Liver (tissue), 9 donors: ENCODE results near the gene PPP1R13B. TPM values are rescaled to one million over a fixed set of nuclear protein-coding genes. Genes with fewer than 3 reads are reported as not detected.

ENCODE experiments used
- DNase-seq: peaks from one replicate; pipeline ENCODE4 v3.0.0-alpha.2; 2017; ENCODE audit warnings: low spot score
- H3K27ac ChIP-seq, 2 donors: one replicate each; pipeline ENCODE4 v1.7.0; 2013; ENCODE audit warnings: inconsistent platforms in 2 of 2, low read length in 2 of 2, control low read depth in 1 of 2, low read depth in 1 of 2, mild to moderate bottlenecking in 1 of 2
- H3K27me3 ChIP-seq, 4 donors: one replicate each; pipeline versions ENCODE4 v1.6.1 to v1.7.0; 2013; ENCODE audit warnings: low read length in 3 of 4, inconsistent platforms in 1 of 4, mild to moderate bottlenecking in 1 of 4, moderate library complexity in 1 of 4; ENCODE audit not compliant: control insufficient read depth in 4 of 4, insufficient read depth in 4 of 4
- H3K36me3 ChIP-seq, 4 donors: one replicate each; pipeline versions ENCODE4 v1.6.1 to v1.7.0; 2013; ENCODE audit warnings: low read length in 3 of 4, mild to moderate bottlenecking in 3 of 4, low read depth in 1 of 4, moderate library complexity in 1 of 4; ENCODE audit not compliant: control insufficient read depth in 4 of 4, insufficient read depth in 3 of 4
- H3K4me1 ChIP-seq, 4 donors: one replicate each; pipeline versions ENCODE4 v1.6.1 to v1.7.0; 2013; ENCODE audit warnings: low read length in 3 of 4, mild to moderate bottlenecking in 3 of 4, moderate library complexity in 1 of 4; ENCODE audit not compliant: control insufficient read depth in 4 of 4, insufficient read depth in 4 of 4
- H3K4me3 ChIP-seq, 3 donors: one replicate each; pipeline versions ENCODE4 v1.6.1 to v1.7.0; 2013; ENCODE audit warnings: low read length in 3 of 3, control low read depth in 1 of 3, low read depth in 1 of 3, mild to moderate bottlenecking in 1 of 3
- H3K9ac ChIP-seq, 2 donors: one replicate each; pipeline ENCODE4 v1.7.0; 2013; ENCODE audit warnings: low read length in 2 of 2, mild to moderate bottlenecking in 2 of 2, moderate library complexity in 2 of 2, control low read depth in 1 of 2, low read depth in 1 of 2
- H3K9me3 ChIP-seq, 4 donors: one replicate each; pipeline versions ENCODE4 v1.6.1 to v1.7.0; 2013; ENCODE audit warnings: low read length in 3 of 4; ENCODE audit not compliant: control insufficient read depth in 4 of 4
- CTCF ChIP-seq: fragments of 150-350 bp; IDR thresholded peaks from 2 replicates; pipeline ENCODE4 v1.5.1; 2017; ENCODE audit warnings: improper control_type of control experiment, low read depth, low read length; ENCODE audit not compliant: missing input control
- EGR1 ChIP-seq, 2 donors: IDR thresholded peaks; 2 replicates each; pipeline ENCODE4 v1.6.1; 2016 to 2018; ENCODE audit warnings: antibody characterized with exemption in 2 of 2, low read depth in 2 of 2
- FOXA1 ChIP-seq: IDR thresholded peaks from 2 replicates; pipeline ENCODE4 v1.6.1; 2016; ENCODE audit warnings: antibody characterized with exemption
- FOXA2 ChIP-seq: IDR thresholded peaks from 2 replicates; pipeline ENCODE4 v1.6.1; 2016; ENCODE audit warnings: antibody characterized with exemption
- GABPA ChIP-seq, 2 donors: IDR thresholded peaks in 1 of 2; conservative IDR thresholded peaks in 1 of 2; 2 replicates each; pipeline ENCODE4 v1.6.1; 2016; ENCODE audit warnings: antibody characterized with exemption in 2 of 2, mild to moderate bottlenecking in 1 of 2, moderate library complexity in 1 of 2
- HNF4A ChIP-seq, 2 donors: conservative IDR thresholded peaks; 2 replicates each; pipeline ENCODE4 v1.6.1; 2016; ENCODE audit warnings: antibody characterized with exemption in 2 of 2, mild to moderate bottlenecking in 2 of 2
- HNF4G ChIP-seq: IDR thresholded peaks from 2 replicates; pipeline ENCODE4 v1.6.1; 2016; ENCODE audit warnings: antibody characterized with exemption
- JUND ChIP-seq, 2 donors: IDR thresholded peaks; 2 replicates each; pipeline ENCODE4 v1.6.1; 2016; ENCODE audit warnings: antibody characterized with exemption in 2 of 2
- MAX ChIP-seq: IDR thresholded peaks from 2 replicates; pipeline ENCODE4 v1.6.1; 2016; ENCODE audit warnings: antibody characterized with exemption
- NR2F2 ChIP-seq: IDR thresholded peaks from 2 replicates; pipeline ENCODE4 v1.6.1; 2016; ENCODE audit warnings: antibody characterized with exemption
- RAD21 ChIP-seq, 2 donors: IDR thresholded peaks; 2 replicates each; pipeline ENCODE4 v1.6.1; 2016; ENCODE audit warnings: antibody characterized with exemption in 2 of 2, mild to moderate bottlenecking in 2 of 2
- RXRA ChIP-seq, 2 donors: IDR thresholded peaks; 2 replicates each; pipeline ENCODE4 v1.6.1; 2017 to 2018; ENCODE audit warnings: antibody characterized with exemption in 2 of 2, mild to moderate bottlenecking in 1 of 2
- SP1 ChIP-seq: IDR thresholded peaks from 2 replicates; pipeline ENCODE4 v1.6.1; 2018; ENCODE audit warnings: antibody characterized with exemption, mild to moderate bottlenecking
- TAF1 ChIP-seq: conservative IDR thresholded peaks from 2 replicates; pipeline ENCODE4 v1.6.1; 2016; ENCODE audit warnings: antibody characterized with exemption, mild to moderate bottlenecking
- YY1 ChIP-seq: IDR thresholded peaks from 2 replicates; pipeline ENCODE4 v1.6.1; 2016; ENCODE audit warnings: antibody characterized with exemption, mild to moderate bottlenecking
- WGBS: extraction: QIAGEN DNeasy Blood & Tissue Kit; methylation state at CpG from one replicate; pipeline ENCODE4 v1.1.7; 2013; 5-methylcytosine and 5-hydroxymethylcytosine counted together
- polyA plus RNA-seq, 2 donors: library from polyadenylated mRNA; stranded (reverse) in 1 of 2; unstranded in 1 of 2; fragments of 200-250 nt in 1 of 2; fragments of >200 nt in 1 of 2; fragmentation: Nextera tagmentation in 1 of 2; extraction: Ambion mirVana in 1 of 2; gene quantifications; one replicate each; pipeline versions ENCODE4 v1.2.1 to v1.2.3, GENCODE V29; 2013 to 2015
- total RNA-seq, 2 donors: library from RNA; depleted of rRNA; stranded (reverse); fragments of >200 nt; gene quantifications; one replicate each; pipeline ENCODE4 v1.2.3, GENCODE V29; 2014
- TF ChIP-seq, protein P1 (sequence below): IDR thresholded peaks from 2 replicates; pipeline ENCODE4 v1.6.1; 2016; ENCODE audit warnings: antibody characterized with exemption
- TF ChIP-seq, protein P2 (sequence below): IDR thresholded peaks from 2 replicates; pipeline ENCODE4 v1.6.1; 2016; ENCODE audit warnings: antibody characterized with exemption
- donor health status: healthy.
- donor health status: healthy.
- donor health status: healthy.
- donor health status: healthy.
- donor health status: healthy.

Gene PPP1R13B
- total and polyA plus RNA-seq, 4 donors = 3.2 to 15.1 (median 5.1) TPM

DNA sequence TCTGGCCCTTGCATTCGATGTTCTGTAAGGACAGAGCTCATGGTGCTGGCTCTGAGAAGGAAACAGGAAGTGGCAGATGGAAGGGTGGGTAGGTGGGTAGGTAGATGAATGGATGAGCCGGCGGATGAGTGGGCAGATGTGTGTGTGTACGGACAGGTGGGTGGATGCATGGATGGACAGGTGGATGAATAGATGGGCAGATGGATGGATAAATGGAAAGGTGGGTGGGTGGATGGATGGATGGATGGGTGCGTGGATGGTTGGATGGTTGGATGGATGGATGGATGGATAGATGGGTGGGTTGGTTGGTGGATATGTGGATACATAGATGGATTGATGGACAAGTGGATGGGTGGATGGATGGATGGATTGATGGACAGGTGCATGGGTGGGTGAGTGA lies 27.6 kb upstream of the PPP1R13B start:
- Histone ChIP-seq H3K9ac (no peak overlapping the region), H3K36me3 (no peaks in the 10 kb centered on the region), H3K9me3 (no peaks in the 10 kb centered on the region), H3K27ac (no peak overlapping the region), H3K27me3 (no peaks in the 10 kb centered on the region), H3K4me3 (no peak overlapping the region), H3K4me1 (peaks cover 9 to 39% (median 27%) of the 10 kb centered on the region in 4 donors)
- 94% methylated on average over 5 of the region's 5 CpGs for WGBS
- no peak for TF ChIP-seq TAF1
- no peak for TF ChIP-seq EGR1 (IDR thresholded peaks at IDR 0.05; ENCODE audit: low read depth in 2 of 2)
- TF ChIP-seq RAD21 (IDR thresholded peaks at IDR 0.05) = no peak
- TF ChIP-seq SP1 = no peak
- no peak for TF ChIP-seq MAX
- no peak for TF ChIP-seq HNF4G
- no peak for TF ChIP-seq GABPA (IDR thresholded peaks at IDR 0.05 in 1 of 2, conservative IDR thresholded peaks at IDR 0.05 in 1 of 2)
- TF ChIP-seq FOXA1 = no peak
- no peak for TF ChIP-seq FOXA2
- no peak for TF ChIP-seq YY1
- DNase-seq = no peak

GRCh38 chr14:103872481-103873113 lies 25.2 kb upstream of the PPP1R13B start:
- no peaks in the 10 kb centered on the region for H3K9me3 ChIP-seq
- peak overlapping the region; percentile 71 to 86 for H3K27ac ChIP-seq
- no peaks in the 10 kb centered on the region for H3K27me3 ChIP-seq
- no peak for DNase-seq
- peaks cover 7 to 30% (median 22%) of the 10 kb centered on the region in 4 donors for H3K4me1 ChIP-seq
- no peaks in the 10 kb centered on the region for H3K36me3 ChIP-seq
- 45% methylated on average over 12 of the region's 12 CpGs for WGBS
- peak overlapping the region; percentile 61 to 72 (median 62) for H3K4me3 ChIP-seq
- H3K9ac ChIP-seq = peak overlapping the region in 1 of 2 donors; percentile 76
- TF ChIP-seq MAX (no peak), NR2F2 (no peak), HNF4A (conservative IDR thresholded peaks at IDR 0.05) (no peak), GABPA (IDR thresholded peaks at IDR 0.05 in 1 of 2, conservative IDR thresholded peaks at IDR 0.05 in 1 of 2) (no peak), SP1 (no peak), YY1 (peak; percentile 17)

GRCh38 chr14:103871596-103872480 lies 24.5 kb upstream of the PPP1R13B start:
- H3K27ac ChIP-seq = peak overlapping the region; percentile 71 to 86
- no peaks in the 10 kb centered on the region for H3K9me3 ChIP-seq
- 11% methylated on average over 53 of the region's 53 CpGs for WGBS
- peaks cover 7 to 35% (median 24%) of the 10 kb centered on the region in 4 donors for H3K4me1 ChIP-seq
- peak overlapping the region; percentile 61 to 72 (median 62) for H3K4me3 ChIP-seq
- H3K36me3 ChIP-seq = no peaks in the 10 kb centered on the region
- no peaks in the 10 kb centered on the region for H3K27me3 ChIP-seq
- peak; percentile 83 for DNase-seq
- H3K9ac ChIP-seq = peak overlapping the region in 1 of 2 donors; percentile 1
- TF ChIP-seq EGR1 (IDR thresholded peaks at IDR 0.05; ENCODE audit: low read depth in 2 of 2) = peak in 1 of 2 donors; percentile 73
- TF ChIP-seq HNF4G = no peak
- no peak for TF ChIP-seq FOXA2
- no peak for TF ChIP-seq NR2F2
- TF ChIP-seq GABPA (IDR thresholded peaks at IDR 0.05 in 1 of 2, conservative IDR thresholded peaks at IDR 0.05 in 1 of 2) = peak in 1 of 2 donors; percentile 68
- TF ChIP-seq TAF1 = no peak
- TF ChIP-seq SP1 = peak; percentile 36
- TF ChIP-seq, protein P1, sequence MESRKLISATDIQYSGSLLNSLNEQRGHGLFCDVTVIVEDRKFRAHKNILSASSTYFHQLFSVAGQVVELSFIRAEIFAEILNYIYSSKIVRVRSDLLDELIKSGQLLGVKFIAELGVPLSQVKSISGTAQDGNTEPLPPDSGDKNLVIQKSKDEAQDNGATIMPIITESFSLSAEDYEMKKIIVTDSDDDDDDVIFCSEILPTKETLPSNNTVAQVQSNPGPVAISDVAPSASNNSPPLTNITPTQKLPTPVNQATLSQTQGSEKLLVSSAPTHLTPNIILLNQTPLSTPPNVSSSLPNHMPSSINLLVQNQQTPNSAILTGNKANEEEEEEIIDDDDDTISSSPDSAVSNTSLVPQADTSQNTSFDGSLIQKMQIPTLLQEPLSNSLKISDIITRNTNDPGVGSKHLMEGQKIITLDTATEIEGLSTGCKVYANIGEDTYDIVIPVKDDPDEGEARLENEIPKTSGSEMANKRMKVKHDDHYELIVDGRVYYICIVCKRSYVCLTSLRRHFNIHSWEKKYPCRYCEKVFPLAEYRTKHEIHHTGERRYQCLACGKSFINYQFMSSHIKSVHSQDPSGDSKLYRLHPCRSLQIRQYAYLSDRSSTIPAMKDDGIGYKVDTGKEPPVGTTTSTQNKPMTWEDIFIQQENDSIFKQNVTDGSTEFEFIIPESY = no peak
- TF ChIP-seq CTCF = no peak
- TF ChIP-seq, protein P2, sequence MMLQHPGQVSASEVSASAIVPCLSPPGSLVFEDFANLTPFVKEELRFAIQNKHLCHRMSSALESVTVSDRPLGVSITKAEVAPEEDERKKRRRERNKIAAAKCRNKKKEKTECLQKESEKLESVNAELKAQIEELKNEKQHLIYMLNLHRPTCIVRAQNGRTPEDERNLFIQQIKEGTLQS = no peak
- no peak for TF ChIP-seq JUND (IDR thresholded peaks at IDR 0.05)
- TF ChIP-seq RXRA (IDR thresholded peaks at IDR 0.05) = peak in 1 of 2 donors; percentile 22
- TF ChIP-seq MAX = no peak
- no peak for TF ChIP-seq FOXA1
- TF ChIP-seq HNF4A (conservative IDR thresholded peaks at IDR 0.05) = no peak
- TF ChIP-seq YY1 = no peak
- peak in 1 of 2 donors; percentile 31 for TF ChIP-seq RAD21 (IDR thresholded peaks at IDR 0.05)
